Hematopoietic multipotent progenitor cell treated with erythropoietin and hydrocortisone succinate and interleukin-3 and kit ligand, for 4 days (in vitro differentiated cells): ENCODE data around the gene AIG1.

Experiments
- DNase-seq: peaks from one replicate; pipeline ENCODE4 v3.0.0-alpha.2; 2015

AIG1 gene

GRCh38 chr6:143098054-143098671, 37.5 kb downstream of the AIG1 start:
- DNase-seq: peak; percentile 51

DNA sequence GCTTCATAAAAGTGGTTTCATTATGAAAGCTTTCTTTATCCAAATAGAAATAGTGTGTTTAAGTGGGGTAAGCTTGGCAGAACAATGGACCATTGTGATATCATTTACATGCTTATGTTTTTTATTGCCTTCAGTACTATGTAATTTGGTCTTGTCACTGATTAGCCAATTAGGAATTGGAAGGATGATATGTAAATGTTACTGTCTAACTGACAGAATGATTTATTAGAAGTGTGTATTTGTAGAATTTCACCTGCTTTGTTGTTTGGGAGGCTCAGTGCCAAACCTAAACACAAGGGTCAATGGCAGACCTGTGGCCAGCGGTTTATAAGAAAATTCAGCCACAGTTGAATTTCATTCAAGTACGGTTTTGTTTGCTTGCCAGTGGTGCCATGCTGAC, 39.0 kb downstream of the AIG1 start:
- DNase-seq: no peak

DNA sequence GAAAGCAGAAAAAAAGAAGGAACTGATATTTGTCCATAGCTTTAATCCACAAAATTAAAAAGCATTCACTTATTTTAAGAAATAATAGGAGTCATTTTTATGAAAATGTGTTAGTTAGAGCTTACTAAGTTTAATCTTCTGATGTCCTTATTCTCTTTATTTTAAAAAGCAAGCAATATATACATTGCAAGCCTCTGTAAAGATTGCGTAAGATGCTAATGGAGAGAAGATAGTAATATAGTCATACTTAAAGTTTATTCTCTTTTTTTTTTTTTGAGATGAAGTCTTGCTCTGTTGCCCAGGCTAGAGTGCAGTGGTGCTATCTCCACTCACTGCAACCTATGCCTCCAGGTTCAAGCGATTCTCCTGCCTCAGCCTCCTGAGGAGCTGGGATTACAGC, 39.7 kb downstream of the AIG1 start:
- DNase-seq: no peak

GRCh38 chr6:143103916-143104315, 43.2 kb downstream of the AIG1 start:
- DNase-seq: no peak

- no peak for DNase-seq
These were observed 46.8 kb downstream of the AIG1 start for GRCh38 chr6:143107440-143107839.

DNA sequence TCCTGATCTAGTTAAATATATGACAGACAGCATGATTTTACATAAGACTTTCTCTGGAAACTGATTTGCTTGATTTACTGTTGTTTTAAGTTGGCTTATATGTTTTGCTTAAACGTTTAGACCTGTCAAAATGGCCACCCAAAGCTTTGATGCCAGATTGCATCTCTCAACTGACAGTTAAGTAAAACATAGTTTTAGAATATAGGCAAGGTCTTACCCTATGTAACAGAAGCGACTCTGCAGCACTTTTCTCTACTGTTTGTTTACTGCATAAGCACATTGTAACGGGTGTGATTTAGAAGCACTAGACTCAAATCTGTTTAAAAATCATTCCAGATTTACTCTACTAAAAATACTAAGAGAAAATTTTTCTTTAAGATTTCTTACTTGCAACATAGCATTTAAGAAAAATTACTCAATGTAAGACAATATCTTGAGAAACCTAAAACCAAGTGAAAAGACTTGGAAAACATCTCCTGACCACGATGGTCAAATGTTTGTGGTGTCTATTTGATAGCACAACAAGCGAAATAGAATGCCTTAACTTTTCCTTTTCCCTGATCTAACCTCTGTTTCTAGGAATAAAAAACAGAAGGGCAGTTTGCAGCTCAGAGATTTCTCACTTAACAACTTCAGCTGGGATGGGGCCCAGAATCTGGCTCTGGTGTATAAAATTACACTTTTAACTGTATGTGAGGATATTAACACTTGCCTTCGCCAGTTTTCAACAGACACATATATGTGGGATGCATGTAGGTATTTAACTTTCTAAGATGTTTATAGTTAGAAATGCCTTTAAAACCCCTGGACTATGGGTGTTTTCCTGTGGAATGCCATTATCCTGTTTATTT, 47.4 kb downstream of the AIG1 start:
- no peak for DNase-seq

- no peak for DNase-seq
These were observed 48.5 kb downstream of the AIG1 start for GRCh38 chr6:143109196-143109595.

DNA sequence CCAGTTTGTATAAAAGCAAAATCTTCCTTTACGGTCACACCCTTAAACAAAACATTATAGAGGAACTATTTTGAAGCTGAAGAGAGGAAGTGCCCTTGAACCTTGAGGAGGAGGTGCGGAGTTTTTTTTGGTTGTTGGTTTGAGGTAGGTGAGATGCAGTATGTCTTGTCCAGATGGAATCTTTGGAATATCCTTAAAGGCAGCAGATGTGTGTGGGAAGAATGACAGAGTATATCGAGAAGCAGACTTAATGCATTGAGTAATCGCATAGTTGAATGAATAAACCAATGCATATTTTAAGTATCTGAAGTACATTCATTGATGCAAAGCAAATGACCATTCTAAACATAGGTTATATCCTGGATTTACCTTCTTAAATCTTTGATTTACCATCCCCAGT, 49.9 kb downstream of the AIG1 start:
- no peak for DNase-seq

DNA sequence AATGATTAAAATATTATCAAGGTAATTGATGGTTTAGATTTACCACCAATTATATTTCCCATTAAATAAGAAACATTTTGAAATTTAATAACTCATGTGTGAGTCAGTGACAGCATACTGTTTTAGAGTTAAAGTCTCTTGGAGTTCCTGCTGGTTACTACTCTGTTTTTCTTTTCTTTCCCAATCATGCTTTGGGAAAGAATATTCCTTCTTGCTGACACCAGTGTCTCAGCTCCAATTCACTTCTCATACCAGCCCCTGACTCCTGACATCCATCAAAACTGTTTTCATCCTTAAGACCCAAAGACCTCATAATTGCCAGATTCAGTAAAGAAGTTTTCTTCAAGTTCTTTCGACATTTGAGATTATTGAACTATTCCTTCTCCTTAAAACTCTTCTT, 50.3 kb downstream of the AIG1 start:
- no peak for DNase-seq

- no peak for DNase-seq
These were observed 50.8 kb downstream of the AIG1 start for GRCh38 chr6:143111443-143111842.

DNA sequence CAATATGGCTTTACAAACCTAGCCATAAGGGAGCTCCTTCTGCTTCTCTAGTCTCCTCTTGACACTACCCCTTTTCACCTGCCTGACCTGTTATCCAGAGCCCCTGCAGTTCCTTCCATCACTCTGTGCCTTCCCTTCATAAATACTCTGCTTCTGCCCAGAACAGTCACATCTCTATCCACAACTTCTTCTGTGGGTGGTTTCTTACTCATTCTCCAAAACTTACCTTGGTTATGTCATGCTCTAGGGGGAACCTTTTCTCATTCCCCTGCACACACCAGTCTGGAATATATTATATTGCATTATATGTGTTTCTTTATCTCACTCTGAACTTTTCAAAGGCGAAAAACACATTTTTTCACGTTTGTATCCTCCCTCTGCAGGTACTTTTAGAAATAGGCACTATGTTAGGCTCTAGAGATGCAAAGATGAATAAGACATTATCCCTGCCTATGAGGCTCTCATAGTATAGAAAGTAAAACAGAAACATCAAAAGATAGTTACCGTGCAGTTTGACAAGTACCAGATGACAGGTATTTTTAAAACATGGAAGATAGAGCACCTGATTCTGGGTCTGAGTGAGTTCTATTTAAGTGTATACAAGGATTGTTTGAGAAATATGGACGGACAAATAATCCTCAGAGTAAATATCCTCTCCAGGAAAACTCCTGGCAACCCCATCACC, 51.5 kb downstream of the AIG1 start:
- DNase-seq: no peak

- DNase-seq: no peak
These were observed 52.1 kb downstream of the AIG1 start for GRCh38 chr6:143112837-143113236.

GRCh38 chr6:143115728-143116127, 55.0 kb downstream of the AIG1 start:
- no peak for DNase-seq

DNA sequence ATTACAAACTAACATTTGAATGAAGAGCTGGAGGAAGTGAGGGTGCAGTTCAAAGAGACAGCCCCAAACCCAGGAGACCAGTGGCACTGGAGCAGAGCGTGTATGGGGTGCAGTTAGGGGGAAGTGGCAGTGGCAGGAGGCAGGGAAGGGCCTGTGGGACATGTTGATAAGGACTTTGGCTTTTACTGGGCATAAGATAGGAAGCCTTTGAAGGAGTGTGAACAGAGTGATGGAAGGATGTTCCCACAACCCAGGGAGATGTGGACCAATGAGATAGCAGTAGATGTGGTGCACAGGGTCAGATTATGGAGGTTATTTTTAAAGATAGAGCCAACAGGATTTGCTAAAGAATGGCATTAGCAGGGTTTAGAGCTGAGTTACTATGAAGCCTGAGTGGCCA, 56.4 kb downstream of the AIG1 start:
- DNase-seq: peak; percentile 82

- no peak for DNase-seq
These were observed 58.6 kb downstream of the AIG1 start for GRCh38 chr6:143119260-143119659.

DNA sequence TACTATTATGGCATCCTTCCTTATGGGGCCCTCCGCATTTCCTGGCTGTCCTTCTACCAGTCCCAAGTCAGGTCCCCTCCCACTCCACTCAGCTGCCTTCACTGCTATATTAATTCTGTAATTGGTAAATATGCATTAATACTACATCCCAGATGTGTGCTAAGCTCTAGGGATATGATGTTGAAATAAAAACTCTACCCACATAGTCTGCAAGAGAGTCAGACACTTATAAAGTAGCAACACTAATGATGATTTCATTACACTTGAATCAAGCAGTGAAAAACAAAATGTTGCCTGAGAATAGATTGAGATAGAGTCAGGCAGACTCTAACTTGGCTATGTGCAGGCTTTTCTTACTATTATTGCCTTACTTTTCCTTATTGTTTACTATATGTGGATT, 62.4 kb downstream of the AIG1 start:
- no peak for DNase-seq

DNA sequence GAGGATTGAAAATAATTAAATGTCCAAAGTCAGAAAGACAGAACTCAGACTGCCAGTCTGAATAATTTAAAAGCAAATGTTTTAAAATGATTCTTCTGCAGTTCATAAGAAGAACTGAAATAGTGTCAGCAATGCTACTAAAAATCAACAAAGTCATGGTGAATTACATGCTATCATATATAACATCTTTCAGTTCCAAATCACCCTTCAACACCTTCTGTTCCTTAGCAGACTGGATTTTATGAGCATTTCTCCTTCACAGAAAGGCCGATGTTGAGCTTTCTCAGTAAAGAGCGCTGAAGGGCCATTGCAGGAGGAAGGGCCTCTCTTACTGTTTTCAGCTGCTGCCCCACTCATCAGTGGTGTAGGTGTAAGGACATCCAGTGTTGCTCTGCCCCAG, 63.3 kb downstream of the AIG1 start:
- DNase-seq: no peak

GRCh38 chr6:143125455-143125854, 64.8 kb downstream of the AIG1 start:
- DNase-seq: no peak

DNA sequence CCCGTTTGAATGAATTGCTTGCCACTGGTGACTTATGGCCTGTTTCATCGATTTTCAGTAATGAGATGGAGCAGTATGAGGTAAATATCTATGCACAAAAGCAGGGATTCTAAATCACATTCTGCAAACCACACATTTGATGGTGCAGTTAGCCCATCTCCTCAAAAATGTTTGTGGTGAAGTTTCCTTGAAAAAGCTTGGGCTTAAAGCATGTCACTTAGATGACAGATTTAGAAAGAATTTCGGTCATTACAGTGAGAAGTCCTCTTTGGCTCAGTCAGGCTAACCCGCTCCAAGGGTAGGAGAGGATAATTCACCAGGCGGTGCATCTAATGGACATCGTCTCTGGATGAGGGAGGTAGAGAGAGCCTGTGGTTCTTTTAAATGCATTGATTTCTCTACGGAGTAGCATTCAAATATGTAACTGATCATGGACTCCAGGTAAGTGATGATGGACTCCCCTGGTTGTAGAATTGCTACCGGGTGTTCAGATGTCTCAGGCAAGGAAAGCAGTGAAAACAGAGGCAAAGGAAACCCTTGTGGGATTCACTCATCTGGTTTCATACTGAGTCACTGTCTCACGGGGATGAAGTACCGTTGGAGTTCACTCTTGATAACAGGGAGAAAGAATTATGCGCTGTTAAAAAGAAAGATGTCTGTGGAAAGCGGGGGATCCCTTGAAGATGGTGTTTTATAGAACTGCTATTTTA, 65.3 kb downstream of the AIG1 start:
- no peak for DNase-seq

- no peak for DNase-seq
These were observed 65.9 kb downstream of the AIG1 start for GRCh38 chr6:143126574-143126941.

DNA sequence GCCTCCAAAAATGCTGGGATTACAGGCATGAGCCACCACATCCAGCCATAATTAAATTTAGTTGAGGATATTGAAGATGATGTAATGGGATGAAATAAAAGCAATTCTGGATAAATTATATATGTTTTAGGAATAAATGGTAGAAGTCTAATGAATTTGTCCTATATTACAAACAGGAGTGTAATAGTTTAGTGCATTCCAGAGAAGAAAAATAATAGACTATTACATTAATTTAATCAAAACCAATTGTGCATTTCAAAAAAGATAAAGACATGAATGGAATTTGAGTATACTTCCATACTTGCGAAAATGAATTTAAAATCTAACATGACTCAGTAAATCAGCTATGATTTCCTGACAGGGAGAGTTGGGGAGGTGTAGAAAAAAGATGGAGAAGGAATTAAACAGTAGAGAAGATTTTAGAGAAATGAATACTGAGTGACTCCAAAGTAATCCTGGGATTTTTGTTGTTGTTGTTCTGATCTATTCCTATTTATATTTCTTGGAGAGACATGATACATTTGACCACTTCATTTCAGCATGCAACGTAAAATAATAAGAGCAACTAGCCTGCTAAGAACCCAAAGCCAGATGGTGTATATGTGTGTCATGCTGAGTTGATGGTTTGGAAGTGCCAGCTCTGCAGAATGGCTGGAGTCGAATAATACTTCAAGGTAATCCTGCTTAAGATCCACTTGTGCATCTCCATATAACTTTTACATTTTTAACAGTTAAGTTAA, 67.4 kb downstream of the AIG1 start:
- no peak for DNase-seq

GRCh38 chr6:143128681-143129015, 68.0 kb downstream of the AIG1 start:
- no peak for DNase-seq

- DNase-seq: no peak
These were observed 70.2 kb downstream of the AIG1 start for GRCh38 chr6:143130928-143131327.
